H1 (cell line): ENCODE data around the gene TIFAB. TPM values are rescaled to one million over a fixed set of nuclear protein-coding genes. Genes with fewer than 3 reads are reported as not detected.

ENCODE experiments used
- CTCF ChIA-PET: fragments of 300-600 bp; sonication (Branson Sonifier 250); formaldehyde crosslinking; loops from one replicate; lab custom pipeline; 2021; ENCODE audit not compliant: partially characterized antibody; lab: Charles Lee
- POLR2A ChIA-PET: fragments of 300-600 bp; sonication (Branson Sonifier 250); formaldehyde crosslinking; loops from one replicate; lab custom pipeline; 2021; ENCODE audit warnings: inconsistent platforms; ENCODE audit not compliant: partially characterized antibody; lab: Charles Lee
- DNase-seq, 2 experiments: peaks; one replicate each; pipeline versions ENCODE4 v3.0.0 to v3.0.0-alpha.2; 2010 to 2022; ENCODE audit warnings: low spot score in 2 of 2, low read depth in 1 of 2, mixed read lengths in 1 of 2
- FAIRE-seq: peaks from 2 replicates; lab custom pipeline; 2011; peaks lifted over from hg19 to GRCh38; lab: Jason Lieb, UNC
- H2AFZ ChIP-seq: 2 replicates; pipeline ENCODE4 v1.8.1; 2012; ENCODE audit warnings: low read length, inconsistent platforms
- H2AK5ac ChIP-seq: 2 replicates; pipeline ENCODE4 v1.6.1; 2013; ENCODE audit warnings: low read depth, low read length
- H2BK120ac ChIP-seq: replicated peaks from 2 replicates; pipeline ENCODE3; 2013; ENCODE audit warnings: low read depth, low read length, inconsistent platforms
- H2BK12ac ChIP-seq: 2 replicates; pipeline ENCODE4 v1.6.1; 2013; ENCODE audit warnings: low read depth, low read length
- H2BK15ac ChIP-seq: 2 replicates; pipeline ENCODE4 v1.6.1; 2013; ENCODE audit warnings: low read length
- H2BK20ac ChIP-seq: 2 replicates; pipeline ENCODE4 v1.6.1; 2013; ENCODE audit warnings: low read length
- H2BK5ac ChIP-seq: 2 replicates; pipeline ENCODE4 v1.6.1; 2013; ENCODE audit warnings: low read depth, low read length
- H3K14ac ChIP-seq: 2 replicates; pipeline ENCODE4 v1.6.1; 2013; ENCODE audit warnings: inconsistent platforms; ENCODE audit not compliant: insufficient read length
- H3K18ac ChIP-seq: 2 replicates; pipeline ENCODE4 v1.6.1; 2013; ENCODE audit warnings: low read length; ENCODE audit errors: extremely low read depth
- H3K23ac ChIP-seq: 2 replicates; pipeline ENCODE4 v1.6.1; 2013; ENCODE audit warnings: inconsistent platforms; ENCODE audit not compliant: insufficient read length
- H3K23me2 ChIP-seq: 2 replicates; pipeline ENCODE4 v1.6.1; 2013; ENCODE audit warnings: low read depth, low read length
- H3K27ac ChIP-seq: 2 replicates; pipeline ENCODE4 v1.6.1; 2011; ENCODE audit warnings: low read depth, low read length, inconsistent platforms
- H3K27me3 ChIP-seq, 4 experiments: replicated peaks in 1 of 4; 1 replicate in 1 of 4; 2 replicates in 3 of 4; pipeline versions ENCODE4 v1.6.1 to v1.8.1; 2011 to 2013; ENCODE audit warnings: low read length in 3 of 4, mild to moderate bottlenecking in 3 of 4, inconsistent platforms in 2 of 4, mixed read lengths in 2 of 4, moderate library complexity in 1 of 4; ENCODE audit not compliant: control insufficient read depth in 3 of 4, insufficient read depth in 3 of 4; ENCODE audit errors: extremely low read depth in 1 of 4
- H3K36me3 ChIP-seq, 4 experiments: 2 replicates each; pipeline versions ENCODE4 v1.6.1 to v1.8.1; 2011 to 2013; ENCODE audit warnings: mild to moderate bottlenecking in 4 of 4, low read length in 3 of 4, moderate library complexity in 2 of 4, control low read depth in 1 of 4, inconsistent platforms in 1 of 4; ENCODE audit not compliant: insufficient read depth in 4 of 4, control insufficient read depth in 2 of 4
- H3K4ac ChIP-seq: replicated peaks from 2 replicates; pipeline ENCODE3; 2013; ENCODE audit warnings: low read length, low read depth, mixed read lengths, inconsistent platforms; ENCODE audit not compliant: insufficient read length
- H3K4me1 ChIP-seq, 4 experiments: replicated peaks in 1 of 4; 1 replicate in 1 of 4; 2 replicates in 3 of 4; pipeline versions ENCODE4 v1.6.1 to v1.8.1; 2011 to 2013; ENCODE audit warnings: low read length in 3 of 4, inconsistent platforms in 2 of 4, mixed read lengths in 1 of 4; ENCODE audit not compliant: insufficient read depth in 4 of 4, control insufficient read depth in 3 of 4
- H3K4me2 ChIP-seq, 2 experiments: 2 replicates each; pipeline versions ENCODE4 v1.6.1 to v1.8.1; 2011 to 2013; ENCODE audit warnings: low read depth in 2 of 2, low read length in 2 of 2, control low read depth in 1 of 2, inconsistent platforms in 1 of 2, mild to moderate bottlenecking in 1 of 2; ENCODE audit not compliant: insufficient read depth in 1 of 2
- H3K4me3 ChIP-seq, 4 experiments: fragments of 200-600, 300-600 bp in 1 of 4; sonication (generic), shearing (Covaris generic), sonication (Bioruptor Twin) in 1 of 4; 2 replicates each; pipeline versions ENCODE4 v1.5.1 to v1.8.1; 2011 to 2016; ENCODE audit warnings: low read length in 4 of 4, low read depth in 3 of 4, control low read depth in 2 of 4, inconsistent platforms in 2 of 4, mild to moderate bottlenecking in 2 of 4, mixed read lengths in 1 of 4, moderate library complexity in 1 of 4; ENCODE audit not compliant: insufficient read depth in 2 of 4; ENCODE audit errors: extremely low read depth in 1 of 4
- H3K56ac ChIP-seq: replicated peaks from 2 replicates; pipeline ENCODE3; 2013; ENCODE audit warnings: low read depth, mild to moderate bottlenecking, mixed read lengths, low read length, inconsistent platforms; ENCODE audit not compliant: insufficient read length
- H3K79me1 ChIP-seq: 2 replicates; pipeline ENCODE4 v1.6.1; 2013; ENCODE audit warnings: low read depth, low read length, control low read depth
- H3K79me2 ChIP-seq, 2 experiments: 2 replicates each; pipeline versions ENCODE4 v1.6.1 to v1.8.1; 2012 to 2013; ENCODE audit warnings: low read length in 2 of 2, mild to moderate bottlenecking in 2 of 2, inconsistent platforms in 1 of 2; ENCODE audit not compliant: insufficient read depth in 2 of 2, control insufficient read depth in 1 of 2
- H3K9ac ChIP-seq, 4 experiments: replicated peaks in 1 of 4; 1 replicate in 1 of 4; 2 replicates in 3 of 4; pipeline versions ENCODE4 v1.6.1 to v1.8.1; 2011 to 2013; ENCODE audit warnings: low read depth in 3 of 4, low read length in 3 of 4, control low read depth in 2 of 4, mild to moderate bottlenecking in 2 of 4, moderate library complexity in 2 of 4, inconsistent platforms in 1 of 4; ENCODE audit errors: extremely low read depth in 1 of 4
- H3K9me3 ChIP-seq, 2 experiments: 2 replicates each; pipeline versions ENCODE4 v1.6.1 to v1.8.1; 2012 to 2013; ENCODE audit warnings: mild to moderate bottlenecking in 2 of 2, moderate library complexity in 2 of 2, control low read depth in 1 of 2, inconsistent platforms in 1 of 2, low read depth in 1 of 2, low read length in 1 of 2, mixed read lengths in 1 of 2; ENCODE audit not compliant: insufficient read depth in 2 of 2
- H4K20me1 ChIP-seq, 2 experiments: replicated peaks in 1 of 2; 2 replicates each; pipeline versions ENCODE3 to v1.8.1; 2011 to 2013; ENCODE audit warnings: inconsistent platforms in 2 of 2, low read length in 2 of 2, mild to moderate bottlenecking in 1 of 2; ENCODE audit not compliant: insufficient read depth in 2 of 2, control insufficient read depth in 1 of 2
- H4K5ac ChIP-seq: 2 replicates; pipeline ENCODE4 v1.6.1; 2013; ENCODE audit warnings: low read length, low read depth, mixed read lengths, inconsistent platforms; ENCODE audit not compliant: insufficient read length
- H4K8ac ChIP-seq: 2 replicates; pipeline ENCODE4 v1.8.0; 2013; ENCODE audit warnings: mild to moderate bottlenecking, moderate library complexity, low read length, inconsistent platforms; ENCODE audit not compliant: insufficient read depth; ENCODE audit errors: extremely low read depth
- H4K91ac ChIP-seq: replicated peaks from 2 replicates; pipeline ENCODE3; 2013; ENCODE audit warnings: low read length, mixed read lengths, inconsistent platforms; ENCODE audit not compliant: insufficient read length
- CTBP2 ChIP-seq: IDR thresholded peaks from 2 replicates; pipeline ENCODE4 v1.7.0; 2011; ENCODE audit warnings: borderline replicate concordance, mild to moderate bottlenecking, moderate library complexity, mixed read lengths, low read length; ENCODE audit not compliant: insufficient read depth, insufficient read length
- GABPA ChIP-seq: IDR thresholded peaks from 2 replicates; pipeline ENCODE4 v1.6.1; 2011; ENCODE audit warnings: mild to moderate bottlenecking, low read length, moderate library complexity, borderline replicate concordance; ENCODE audit not compliant: insufficient read depth
- WGBS, 2 experiments: shearing (Covaris generic) in 1 of 2; methylation state at CpG; one replicate each; pipeline versions ENCODE4 v1.1.6 to v1.1.7; 2013 to 2015; ENCODE audit warnings: low lambda C conversion rate in 2 of 2, mixed read lengths in 2 of 2, inconsistent platforms in 1 of 2, low coverage in 1 of 2, missing lambda C conversion rate in 1 of 2; ENCODE audit not compliant: insufficient replicate concordance in 2 of 2, insufficient coverage in 1 of 2, insufficient read length in 1 of 2; ENCODE audit errors: extremely low coverage in 1 of 2, missing lambda C conversion rate in 1 of 2; 5-methylcytosine and 5-hydroxymethylcytosine counted together
- polyA plus RNA-seq, 7 experiments: library from polyadenylated mRNA; depleted of rRNA in 3 of 7; stranded (reverse) in 5 of 7; unstranded in 2 of 7; fragments of >200 nt in 5 of 7; fragments of 200-250 nt in 2 of 7; gene quantifications; 1 replicate in 5 of 7; 2 replicates in 1 of 7; 4 replicates in 1 of 7; pipeline versions ENCODE4 v1.2.1 to v1.2.3, GENCODE V29; 2011 to 2013; ENCODE audit warnings: missing spikeins in 2 of 7, mixed read lengths in 2 of 7
- total RNA-seq: library from RNA; stranded (reverse); fragmentation: NEBNext Ultra II Directional; extraction: Animal tissue kit (Norgen Biotek cat#: 25700); gene quantifications from 2 replicates; pipeline ENCODE4 v1.2.1, GENCODE V29; 2021

Gene TIFAB
- total and polyA plus RNA-seq, 2 of the 8 experiments (the other 6 are each of a cell fraction or from before 2014, with no cell fraction given): not detected

GRCh38 chr5:135402031-135402430, 50.1 kb downstream of the TIFAB start:
- no peak overlapping the region for H3K4me3 ChIP-seq
- H3K79me1 ChIP-seq: no peaks in the 10 kb centered on the region
- H4K20me1 ChIP-seq: peaks cover under 1 to 6% of the 10 kb centered on the region in 2 experiments
- no peak overlapping the region for H2BK5ac ChIP-seq
- CTCF ChIA-PET: interaction anchor here (1.1 to 4.2 kb wide), 3 partner anchors 21 to 33 kb away, joined by 3 to 32 read pairs (median 4); no protein-coding TSS in a partner anchor
- H2AFZ ChIP-seq: no peak overlapping the region
- H3K14ac ChIP-seq: no peak overlapping the region
- no peak overlapping the region for H4K91ac ChIP-seq
- WGBS, 2 experiments: 82% methylated on average over 2 of the region's 2 CpGs; no CpG with 5 or more reads in 1 of the 2 experiments
- no peak overlapping the region for H3K56ac ChIP-seq
- H2AK5ac ChIP-seq: no peak overlapping the region
- H2BK120ac ChIP-seq: no peak overlapping the region
- POLR2A ChIA-PET: no interaction called here
- no peak overlapping the region for H4K8ac ChIP-seq
- FAIRE-seq: no peak
- H3K4me1 ChIP-seq: peaks cover 7 to 18% (median 9%) of the 10 kb centered on the region in 4 experiments
- no peak overlapping the region for H2BK20ac ChIP-seq
- H2BK15ac ChIP-seq: no peak overlapping the region
- H3K4ac ChIP-seq: no peak overlapping the region
- no peak overlapping the region for H3K9ac ChIP-seq
- H3K4me2 ChIP-seq: no peak overlapping the region
- no peaks in the 10 kb centered on the region for H3K36me3 ChIP-seq
- H3K27ac ChIP-seq: no peak overlapping the region
- peaks cover 0 to 6% of the 10 kb centered on the region in 2 experiments; a peak in 2 of 4 replicates for H3K79me2 ChIP-seq
- peaks cover 14% of the 10 kb centered on the region for H3K23me2 ChIP-seq
- H4K5ac ChIP-seq: no peak overlapping the region
- no peaks in the 10 kb centered on the region; a peak in 1 of 4 replicates for H3K9me3 ChIP-seq
- DNase-seq: no peak
- no peak overlapping the region for H2BK12ac ChIP-seq
- H3K23ac ChIP-seq: no peak overlapping the region
- peaks cover 6 to 28% (median 27%) of the 10 kb centered on the region in 4 experiments for H3K27me3 ChIP-seq
- no peak overlapping the region for H3K18ac ChIP-seq
- TF ChIP-seq GABPA: no peak
- TF ChIP-seq CTBP2: no peak
